HG03196 (cell line): ENCODE measurements around the gene MACF1.

ENCODE experiments used
- ATAC-seq: cut with Tn5 transposase; IDR thresholded peaks from one replicate; pipeline ENCODE4 v1.9.1; 2021; ENCODE audit not compliant: unreplicated experiment

The MACF1 gene

GRCh38 chr1:39344394-39345154, 140.1 kb downstream of the MACF1 start:
- ATAC-seq = no peak

- ATAC-seq = no peak
These were observed 142.4 kb downstream of the MACF1 start for GRCh38 chr1:39346872-39347271.

DNA sequence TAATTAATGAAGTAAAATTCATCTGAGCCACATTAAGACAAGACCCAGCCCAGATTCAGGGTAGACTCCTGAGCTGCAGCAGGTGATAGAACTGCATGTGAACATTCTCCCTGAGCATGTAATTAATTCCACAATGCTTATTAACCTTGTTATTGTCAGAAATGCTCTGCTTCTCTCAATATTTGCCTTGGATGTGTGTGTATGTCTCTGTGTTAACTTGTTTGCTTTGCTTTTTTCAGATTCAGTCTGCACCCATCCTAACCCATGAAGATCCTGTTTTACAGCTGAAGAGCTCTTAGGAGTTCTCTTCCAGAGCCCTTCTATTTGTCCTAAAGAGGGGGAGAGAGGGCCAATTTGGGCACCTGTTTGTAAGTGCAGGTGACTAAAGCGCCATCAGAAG, 143.8 kb downstream of the MACF1 start:
- no peak for ATAC-seq

- ATAC-seq = no peak
These were observed 148.4 kb downstream of the MACF1 start for GRCh38 chr1:39352881-39353280.

DNA sequence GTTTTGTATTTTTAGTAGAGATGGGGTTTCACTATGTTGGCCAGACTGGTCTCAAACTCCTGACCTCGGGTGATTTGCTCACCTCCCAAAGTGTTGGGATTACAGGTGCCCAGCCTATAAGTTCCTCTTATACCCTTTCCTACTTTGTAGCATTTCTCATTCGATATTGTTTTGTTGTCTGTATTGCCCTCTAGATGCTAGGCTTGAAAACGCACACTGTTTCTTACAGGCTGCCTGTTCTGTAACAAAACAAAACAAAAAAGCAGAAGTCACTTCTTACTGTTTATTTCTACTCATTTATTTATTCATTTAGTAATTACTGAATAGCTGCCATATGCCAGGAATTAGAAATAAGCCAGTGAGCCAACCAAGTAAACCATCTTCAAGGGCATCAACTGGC, 150.1 kb downstream of the MACF1 start:
- ATAC-seq = no peak

DNA sequence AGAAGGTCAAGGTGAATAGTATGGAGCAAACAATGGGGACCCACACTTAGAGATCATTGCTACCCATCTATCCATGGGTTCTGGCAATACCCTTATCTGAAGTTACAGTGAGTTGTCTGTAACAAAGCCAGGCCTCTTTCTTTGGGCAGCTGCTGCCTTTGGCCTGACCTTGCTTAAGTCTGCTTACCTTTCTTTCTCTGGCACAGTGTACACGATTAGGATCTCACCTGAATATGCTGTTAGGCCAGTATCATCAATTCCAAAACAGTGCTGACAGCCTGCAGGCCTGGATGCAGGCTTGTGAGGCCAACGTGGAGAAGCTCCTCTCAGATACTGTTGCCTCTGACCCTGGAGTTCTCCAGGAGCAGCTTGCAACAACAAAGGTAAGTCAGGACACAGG, 154.0 kb downstream of the MACF1 start:
- no peak for ATAC-seq

GRCh38 chr1:39359028-39359570, 154.6 kb downstream of the MACF1 start:
- ATAC-seq = no peak

GRCh38 chr1:39360731-39361130, 156.2 kb downstream of the MACF1 start:
- ATAC-seq = no peak

DNA sequence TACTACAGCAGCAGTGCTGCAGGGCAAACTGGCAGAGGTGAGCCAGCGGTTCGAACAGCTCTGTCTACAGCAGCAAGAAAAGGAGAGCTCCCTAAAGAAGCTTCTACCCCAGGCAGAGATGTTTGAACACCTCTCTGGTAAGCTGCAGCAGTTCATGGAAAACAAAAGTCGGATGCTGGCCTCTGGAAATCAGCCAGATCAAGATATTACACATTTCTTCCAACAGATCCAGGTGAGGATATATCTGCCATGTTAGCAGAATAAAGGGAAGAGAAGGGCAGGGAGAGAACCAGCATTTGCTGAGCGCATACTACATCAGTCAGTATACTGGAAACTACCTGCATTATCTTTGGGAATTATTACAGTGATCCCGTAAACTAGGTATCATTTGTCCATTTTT, 157.0 kb downstream of the MACF1 start:
- ATAC-seq = no peak

- no peak for ATAC-seq
These were observed 158.8 kb downstream of the MACF1 start for GRCh38 chr1:39363267-39363666.

DNA sequence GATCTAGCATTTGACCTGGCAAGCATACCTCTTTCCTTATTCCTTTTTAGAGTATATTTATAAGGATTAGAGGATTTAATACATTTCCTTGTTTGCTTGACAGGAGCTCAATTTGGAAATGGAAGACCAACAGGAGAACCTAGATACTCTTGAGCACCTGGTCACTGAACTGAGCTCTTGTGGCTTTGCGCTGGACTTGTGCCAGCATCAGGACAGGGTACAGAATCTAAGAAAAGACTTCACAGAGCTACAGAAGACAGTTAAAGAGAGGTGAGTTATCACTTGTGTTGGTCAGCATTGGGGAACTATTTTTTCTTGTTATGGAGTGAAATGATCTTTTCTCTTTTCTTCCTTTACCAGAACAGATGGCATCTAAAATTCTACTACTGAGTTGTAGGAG, 163.6 kb downstream of the MACF1 start:
- ATAC-seq = no peak

GRCh38 chr1:39369565-39369964, 165.1 kb downstream of the MACF1 start:
- ATAC-seq = no peak

- ATAC-seq = no peak
These were observed 166.1 kb downstream of the MACF1 start for GRCh38 chr1:39370602-39371001.

- no peak for ATAC-seq
These were observed 167.6 kb downstream of the MACF1 start for GRCh38 chr1:39372105-39372504.

GRCh38 chr1:39376656-39377055, 172.2 kb downstream of the MACF1 start:
- no peak for ATAC-seq

GRCh38 chr1:39378377-39378776, 173.9 kb downstream of the MACF1 start:
- no peak for ATAC-seq

- no peak for ATAC-seq
These were observed 174.7 kb downstream of the MACF1 start for GRCh38 chr1:39379187-39379586.

- ATAC-seq = no peak
These were observed 175.5 kb downstream of the MACF1 start for GRCh38 chr1:39380036-39380435.

DNA sequence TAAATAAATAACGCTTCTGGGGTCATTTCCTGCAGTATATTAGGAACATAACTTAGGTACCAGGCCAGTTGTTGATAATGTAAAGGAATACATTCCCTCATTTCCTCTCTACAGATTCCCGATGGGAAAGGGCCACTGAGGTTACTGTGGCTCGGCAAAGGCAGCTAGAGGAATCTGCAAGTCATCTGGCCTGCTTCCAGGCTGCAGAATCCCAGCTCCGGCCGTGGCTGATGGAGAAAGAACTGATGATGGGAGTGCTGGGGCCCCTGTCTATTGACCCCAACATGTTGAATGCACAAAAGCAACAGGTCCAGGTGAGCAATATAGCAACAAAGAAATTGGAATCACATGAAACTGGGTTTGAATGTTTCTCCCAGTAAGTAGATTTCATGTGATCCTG, 177.3 kb downstream of the MACF1 start:
- no peak for ATAC-seq

GRCh38 chr1:39384305-39384704, 179.8 kb downstream of the MACF1 start:
- no peak for ATAC-seq

DNA sequence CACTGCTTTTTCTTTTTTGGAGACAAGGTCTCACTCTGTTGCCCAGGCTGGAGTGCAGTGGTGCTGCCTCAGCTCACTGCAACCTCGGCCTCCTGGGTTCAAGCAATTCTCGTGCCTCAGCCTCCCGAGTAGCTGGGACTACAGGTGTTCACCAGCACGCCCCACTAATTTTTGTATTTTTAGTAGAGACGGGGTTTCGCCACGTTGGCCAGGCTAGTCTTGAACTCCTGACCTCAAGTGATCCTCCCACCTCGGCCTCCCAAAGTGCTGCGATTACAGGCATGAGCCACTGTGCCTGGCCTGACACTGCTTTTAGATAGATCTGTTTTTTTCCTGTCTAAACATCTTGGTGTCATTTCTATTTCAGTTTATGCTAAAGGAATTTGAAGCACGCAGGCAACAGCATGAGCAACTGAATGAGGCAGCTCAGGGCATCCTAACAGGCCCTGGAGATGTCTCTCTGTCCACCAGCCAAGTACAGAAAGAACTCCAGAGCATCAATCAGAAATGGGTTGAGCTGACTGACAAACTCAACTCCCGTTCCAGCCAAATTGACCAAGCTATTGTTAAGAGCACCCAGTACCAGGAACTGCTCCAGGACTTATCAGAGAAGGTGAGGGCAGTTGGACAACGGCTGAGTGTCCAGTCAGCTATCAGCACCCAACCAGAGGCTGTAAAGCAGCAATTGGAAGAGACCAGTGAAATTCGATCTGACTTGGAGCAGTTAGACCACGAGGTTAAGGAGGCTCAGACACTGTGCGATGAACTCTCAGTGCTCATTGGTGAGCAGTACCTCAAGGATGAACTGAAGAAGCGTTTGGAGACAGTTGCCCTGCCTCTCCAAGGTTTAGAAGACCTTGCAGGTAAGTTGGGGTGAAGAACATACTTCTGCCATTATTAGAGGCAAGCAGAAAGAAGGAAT, 180.8 kb downstream of the MACF1 start:
- no peak for ATAC-seq

- no peak for ATAC-seq
These were observed 182.5 kb downstream of the MACF1 start for GRCh38 chr1:39386997-39387396.
